Loucy (cell line): Measurements from ENCODE around the gene DNMT3B.

Source experiments
- EZH2phosphoT487 ChIP-seq: fragments of 200-600 bp; IDR thresholded peaks from 2 replicates; pipeline ENCODE4 v1.6.1; 2018; ENCODE audit warnings: antibody characterized with exemption, mild to moderate bottlenecking, moderate library complexity, borderline replicate concordance
- TF ChIP-seq, protein P1 (sequence below): fragments of 200-600 bp; sonication (generic); conservative IDR thresholded peaks from 2 replicates; pipeline ENCODE4 v1.5.1; 2014; ENCODE audit warnings: mild to moderate bottlenecking, antibody characterized with exemption, low read length

GRCh38 chr20:32761831-32762753, at the start of gene DNMT3B:
- TF ChIP-seq, protein P1, sequence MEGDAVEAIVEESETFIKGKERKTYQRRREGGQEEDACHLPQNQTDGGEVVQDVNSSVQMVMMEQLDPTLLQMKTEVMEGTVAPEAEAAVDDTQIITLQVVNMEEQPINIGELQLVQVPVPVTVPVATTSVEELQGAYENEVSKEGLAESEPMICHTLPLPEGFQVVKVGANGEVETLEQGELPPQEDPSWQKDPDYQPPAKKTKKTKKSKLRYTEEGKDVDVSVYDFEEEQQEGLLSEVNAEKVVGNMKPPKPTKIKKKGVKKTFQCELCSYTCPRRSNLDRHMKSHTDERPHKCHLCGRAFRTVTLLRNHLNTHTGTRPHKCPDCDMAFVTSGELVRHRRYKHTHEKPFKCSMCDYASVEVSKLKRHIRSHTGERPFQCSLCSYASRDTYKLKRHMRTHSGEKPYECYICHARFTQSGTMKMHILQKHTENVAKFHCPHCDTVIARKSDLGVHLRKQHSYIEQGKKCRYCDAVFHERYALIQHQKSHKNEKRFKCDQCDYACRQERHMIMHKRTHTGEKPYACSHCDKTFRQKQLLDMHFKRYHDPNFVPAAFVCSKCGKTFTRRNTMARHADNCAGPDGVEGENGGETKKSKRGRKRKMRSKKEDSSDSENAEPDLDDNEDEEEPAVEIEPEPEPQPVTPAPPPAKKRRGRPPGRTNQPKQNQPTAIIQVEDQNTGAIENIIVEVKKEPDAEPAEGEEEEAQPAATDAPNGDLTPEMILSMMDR: peak; percentile 33
- no peak for TF ChIP-seq EZH2phosphoT487
